ENCODE data around the gene PCDHA9. TPM values are rescaled to one million over a fixed set of nuclear protein-coding genes. Genes with fewer than 3 reads are reported as not detected.
"Not testable (repeated sequence)": the region's sequence is repeated elsewhere in the genome, so short reads cannot be mapped to it uniquely, and the experiment has no call there.

The PCDHA9 gene
- total and polyA plus RNA-seq, 2 donors = not detected

DNA sequence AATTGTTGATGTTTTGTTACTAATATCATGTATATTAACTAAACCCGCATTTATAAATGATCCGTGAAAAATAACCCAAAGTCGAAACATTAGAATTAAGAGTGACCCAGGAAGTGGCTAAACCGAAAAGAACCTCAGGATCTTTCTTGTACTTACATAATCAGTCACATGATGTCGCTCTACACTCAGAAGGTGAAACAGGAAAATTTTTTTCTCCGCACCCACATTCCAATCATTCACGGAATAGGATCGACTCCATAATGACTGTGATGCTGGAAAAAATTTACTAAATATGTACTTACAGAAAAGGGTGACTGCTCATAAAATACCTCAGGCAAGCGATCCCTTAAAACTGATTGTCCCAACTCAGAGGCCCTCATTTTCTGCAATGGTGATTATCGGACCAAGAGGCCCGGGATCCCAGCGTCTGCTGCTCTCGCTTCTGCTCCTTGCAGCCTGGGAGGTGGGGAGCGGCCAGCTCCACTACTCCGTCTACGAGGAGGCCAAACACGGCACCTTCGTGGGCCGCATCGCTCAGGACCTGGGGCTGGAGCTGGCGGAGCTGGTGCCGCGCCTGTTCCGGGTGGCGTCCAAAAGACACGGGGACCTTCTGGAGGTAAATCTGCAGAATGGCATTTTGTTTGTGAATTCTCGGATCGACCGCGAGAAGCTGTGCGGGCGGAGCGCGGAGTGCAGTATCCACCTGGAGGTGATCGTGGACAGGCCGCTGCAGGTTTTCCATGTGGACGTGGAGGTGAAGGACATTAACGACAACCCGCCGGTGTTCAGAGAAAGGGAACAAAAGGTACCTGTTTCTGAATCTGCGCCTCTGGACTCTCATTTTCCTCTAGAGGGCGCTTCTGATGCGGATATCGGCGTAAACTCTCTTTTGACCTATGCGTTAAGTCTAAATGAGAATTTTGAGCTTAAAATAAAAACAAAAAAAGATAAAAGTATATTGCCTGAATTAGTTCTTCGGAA, 27.2 kb downstream of the PCDHA9 start, which contains the start of gene PCDHA12:
PCDHA12 (plus strand) TSS at position 224 of the 981 bp plus-strand sequence; CDS start at position 389, 165 bp downstream.
- no peak within 1 kb of the TSS for H3K4me3 ChIP-seq (ENCODE audit: low read length in 2 of 2)
- DNase-seq (ENCODE audit: low read depth in 6 of 9, low spot score in 9 of 9) = no peak
- no peaks in the 10 kb centered on the region for H3K4me1 ChIP-seq (ENCODE audit: control insufficient read depth in 2 of 2, insufficient read depth in 2 of 2, low read length in 2 of 2)
- no peaks in the 10 kb centered on the region for H3K36me3 ChIP-seq (ENCODE audit: control insufficient read depth in 2 of 2, insufficient read depth in 2 of 2, low read length in 1 of 2)
- 25% methylated on average over 47 of the region's 47 CpGs for WGBS
- H3K9me3 ChIP-seq (ENCODE audit: control insufficient read depth in 2 of 2, insufficient read depth in 1 of 2, low read length in 1 of 2) = peaks cover 12 to 28% of the 10 kb centered on the region in 2 donors
- no peak within 1 kb of the TSS for H3K27ac ChIP-seq (ENCODE audit: low read depth in 1 of 2, low read length in 1 of 2)
- peaks cover 0 to 14% of the 10 kb centered on the region in 2 donors for H3K27me3 ChIP-seq (ENCODE audit: control insufficient read depth in 2 of 2, insufficient read depth in 1 of 2, low read length in 1 of 2)

DNA sequence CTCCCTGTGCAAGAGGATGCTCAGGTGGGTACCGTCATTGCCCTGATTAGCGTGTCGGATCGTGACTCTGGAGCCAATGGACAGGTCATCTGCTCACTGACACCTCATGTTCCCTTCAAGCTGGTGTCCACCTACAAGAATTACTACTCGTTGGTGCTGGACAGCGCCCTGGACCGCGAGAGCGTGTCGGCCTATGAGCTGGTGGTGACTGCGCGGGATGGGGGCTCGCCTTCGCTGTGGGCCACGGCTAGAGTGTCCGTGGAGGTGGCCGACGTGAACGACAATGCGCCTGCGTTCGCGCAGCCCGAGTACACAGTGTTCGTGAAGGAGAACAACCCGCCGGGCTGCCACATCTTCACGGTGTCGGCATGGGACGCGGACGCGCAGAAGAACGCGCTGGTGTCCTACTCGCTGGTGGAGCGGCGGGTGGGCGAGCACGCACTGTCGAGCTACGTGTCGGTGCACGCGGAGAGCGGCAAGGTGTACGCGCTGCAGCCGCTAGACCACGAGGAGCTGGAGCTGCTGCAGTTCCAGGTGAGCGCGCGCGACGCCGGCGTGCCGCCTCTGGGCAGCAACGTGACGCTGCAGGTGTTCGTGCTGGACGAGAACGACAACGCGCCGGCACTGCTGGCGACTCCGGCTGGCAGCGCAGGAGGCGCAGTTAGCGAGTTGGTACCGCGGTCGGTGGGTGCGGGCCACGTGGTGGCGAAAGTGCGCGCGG, 28.5 kb downstream of the PCDHA9 start:
- H3K4me3 ChIP-seq (ENCODE audit: low read length in 2 of 2); H3K36me3 ChIP-seq (ENCODE audit: control insufficient read depth in 2 of 2, insufficient read depth in 2 of 2, low read length in 1 of 2); DNase-seq (ENCODE audit: low read depth in 6 of 9, low spot score in 9 of 9); H3K4me1 ChIP-seq (ENCODE audit: control insufficient read depth in 2 of 2, insufficient read depth in 2 of 2, low read length in 2 of 2); H3K27ac ChIP-seq (ENCODE audit: low read depth in 1 of 2, low read length in 1 of 2): not testable (repeated sequence)
- 58% methylated on average over 80 of the region's 80 CpGs for WGBS
- Histone ChIP-seq H3K9me3 (ENCODE audit: control insufficient read depth in 2 of 2, insufficient read depth in 1 of 2, low read length in 1 of 2) (peaks cover 5 to 18% of the 10 kb centered on the region in 2 donors), H3K27me3 (ENCODE audit: control insufficient read depth in 2 of 2, insufficient read depth in 1 of 2, low read length in 1 of 2) (peaks cover 0 to 11% of the 10 kb centered on the region in 2 donors)

DNA sequence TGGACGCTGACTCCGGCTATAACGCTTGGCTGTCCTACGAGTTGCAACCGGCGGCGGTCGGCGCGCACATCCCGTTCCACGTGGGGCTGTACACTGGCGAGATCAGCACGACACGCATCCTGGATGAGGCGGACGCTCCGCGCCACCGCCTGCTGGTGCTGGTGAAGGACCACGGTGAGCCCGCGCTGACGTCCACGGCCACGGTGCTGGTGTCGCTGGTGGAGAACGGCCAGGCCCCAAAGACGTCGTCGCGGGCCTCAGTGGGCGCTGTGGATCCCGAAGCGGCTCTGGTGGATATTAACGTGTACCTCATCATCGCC, 29.0 kb downstream of the PCDHA9 start:
- H3K4me1 ChIP-seq (ENCODE audit: control insufficient read depth in 2 of 2, insufficient read depth in 2 of 2, low read length in 2 of 2) = no peaks in the 10 kb centered on the region
- no peak overlapping the region for H3K27ac ChIP-seq (ENCODE audit: low read depth in 1 of 2, low read length in 1 of 2)
- no peaks in the 10 kb centered on the region for H3K36me3 ChIP-seq (ENCODE audit: control insufficient read depth in 2 of 2, insufficient read depth in 2 of 2, low read length in 1 of 2)
- 56% methylated on average over 37 of the region's 37 CpGs for WGBS
- DNase-seq (ENCODE audit: low read depth in 6 of 9, low spot score in 9 of 9) = no peak
- H3K27me3 ChIP-seq (ENCODE audit: control insufficient read depth in 2 of 2, insufficient read depth in 1 of 2, low read length in 1 of 2) = peaks cover 0 to 15% of the 10 kb centered on the region in 2 donors
- H3K4me3 ChIP-seq (ENCODE audit: low read length in 2 of 2) = no peak overlapping the region
- peaks cover 5 to 22% of the 10 kb centered on the region in 2 donors for H3K9me3 ChIP-seq (ENCODE audit: control insufficient read depth in 2 of 2, insufficient read depth in 1 of 2, low read length in 1 of 2)

DNA sequence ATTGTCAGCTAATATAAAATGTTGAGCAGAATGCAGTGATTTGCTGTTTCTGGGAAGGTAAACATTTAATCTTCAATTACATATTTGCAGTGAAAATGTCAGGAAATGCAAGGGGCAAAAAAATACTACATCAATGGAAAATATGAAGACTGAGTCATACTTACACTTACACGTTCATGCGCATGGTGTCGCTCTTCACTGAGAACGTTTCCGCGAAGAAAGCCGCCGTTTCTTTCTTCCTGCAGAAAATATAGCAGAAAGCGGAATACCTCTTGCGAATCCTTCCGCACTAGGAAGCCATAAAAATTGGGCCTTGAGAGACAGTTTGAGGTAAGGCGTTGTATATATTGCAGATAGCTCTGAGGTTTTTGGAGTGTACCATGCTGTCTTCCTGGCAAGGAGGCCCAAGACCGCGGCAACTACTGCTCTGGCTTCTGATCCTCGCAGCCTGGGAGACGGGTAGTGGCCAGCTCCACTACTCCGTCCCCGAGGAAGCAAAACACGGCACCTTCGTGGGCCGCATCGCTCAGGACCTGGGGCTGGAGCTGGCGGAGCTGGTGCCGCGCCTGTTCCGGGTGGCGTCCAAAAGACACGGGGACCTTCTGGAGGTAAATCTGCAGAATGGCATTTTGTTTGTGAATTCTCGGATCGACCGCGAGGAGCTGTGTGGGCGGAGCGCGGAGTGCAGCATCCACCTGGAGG, 33.9 kb downstream of the PCDHA9 start, which contains the start of gene PCDHA13:
PCDHA13 (plus strand) TSS at position 236 of the 702 bp plus-strand sequence; CDS start at position 381, 145 bp downstream.
- H3K4me1 ChIP-seq (ENCODE audit: control insufficient read depth in 2 of 2, insufficient read depth in 2 of 2, low read length in 2 of 2) = no peaks in the 10 kb centered on the region
- peaks cover 9 to 30% of the 10 kb centered on the region in 2 donors for H3K9me3 ChIP-seq (ENCODE audit: control insufficient read depth in 2 of 2, insufficient read depth in 1 of 2, low read length in 1 of 2)
- 18% methylated on average over 34 of the region's 35 CpGs for WGBS
- no peaks in the 10 kb centered on the region for H3K36me3 ChIP-seq (ENCODE audit: control insufficient read depth in 2 of 2, insufficient read depth in 2 of 2, low read length in 1 of 2)
- H3K4me3 ChIP-seq (ENCODE audit: low read length in 2 of 2) = no peak within 1 kb of the TSS
- no peak within 1 kb of the TSS for H3K27ac ChIP-seq (ENCODE audit: low read depth in 1 of 2, low read length in 1 of 2)
- DNase-seq (ENCODE audit: low read depth in 6 of 9, low spot score in 9 of 9) = no peak
- peaks cover 0 to 8% of the 10 kb centered on the region in 2 donors for H3K27me3 ChIP-seq (ENCODE audit: control insufficient read depth in 2 of 2, insufficient read depth in 1 of 2, low read length in 1 of 2)

DNA sequence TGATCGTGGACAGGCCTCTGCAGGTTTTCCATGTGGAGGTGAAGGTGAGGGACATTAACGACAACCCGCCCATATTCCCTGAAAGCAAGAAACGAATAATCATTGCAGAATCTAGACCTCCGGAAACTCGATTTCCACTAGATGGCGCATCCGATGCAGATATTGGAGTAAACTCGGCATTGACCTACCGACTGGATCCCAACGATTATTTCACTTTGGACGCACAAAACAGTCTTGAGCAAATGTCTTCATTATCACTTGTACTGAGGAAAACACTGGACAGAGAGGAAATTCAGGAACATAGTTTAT, 34.4 kb downstream of the PCDHA9 start:
- Histone ChIP-seq H3K4me1 (ENCODE audit: control insufficient read depth in 2 of 2, insufficient read depth in 2 of 2, low read length in 2 of 2) (no peaks in the 10 kb centered on the region), H3K36me3 (ENCODE audit: control insufficient read depth in 2 of 2, insufficient read depth in 2 of 2, low read length in 1 of 2) (no peaks in the 10 kb centered on the region), H3K4me3 (ENCODE audit: low read length in 2 of 2) (no peak overlapping the region), H3K27ac (ENCODE audit: low read depth in 1 of 2, low read length in 1 of 2) (no peak overlapping the region), H3K27me3 (ENCODE audit: control insufficient read depth in 2 of 2, insufficient read depth in 1 of 2, low read length in 1 of 2) (peaks cover 0 to 3% of the 10 kb centered on the region in 2 donors), H3K9me3 (ENCODE audit: control insufficient read depth in 2 of 2, insufficient read depth in 1 of 2, low read length in 1 of 2) (peaks cover 7 to 25% of the 10 kb centered on the region in 2 donors)
- no peak for DNase-seq (ENCODE audit: low read depth in 6 of 9, low spot score in 9 of 9)
- WGBS = 23% methylated on average over 12 of the region's 12 CpGs

DNA sequence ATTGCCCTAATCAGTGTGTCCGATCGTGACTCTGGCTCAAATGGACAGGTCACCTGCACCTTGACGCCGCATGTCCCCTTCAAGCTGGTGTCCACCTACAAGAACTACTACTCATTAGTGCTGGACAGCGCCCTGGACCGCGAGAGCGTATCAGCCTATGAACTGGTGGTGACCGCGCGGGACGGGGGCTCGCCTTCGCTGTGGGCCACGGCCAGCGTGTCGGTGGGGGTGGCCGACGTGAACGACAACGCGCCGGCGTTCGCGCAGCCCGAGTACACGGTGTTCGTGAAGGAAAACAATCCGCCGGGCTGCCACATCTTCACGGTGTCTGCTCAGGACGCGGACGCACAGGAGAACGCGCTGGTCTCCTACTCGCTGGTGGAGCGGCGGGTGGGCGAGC, 35.2 kb downstream of the PCDHA9 start:
- 60% methylated on average over 41 of the region's 41 CpGs for WGBS
- Histone ChIP-seq H3K27me3 (ENCODE audit: control insufficient read depth in 2 of 2, insufficient read depth in 1 of 2, low read length in 1 of 2) (peaks cover 0 to 3% of the 10 kb centered on the region in 2 donors), H3K9me3 (ENCODE audit: control insufficient read depth in 2 of 2, insufficient read depth in 1 of 2, low read length in 1 of 2) (peaks cover 7 to 23% of the 10 kb centered on the region in 2 donors), H3K27ac (ENCODE audit: low read depth in 1 of 2, low read length in 1 of 2) (no peak overlapping the region), H3K4me1 (ENCODE audit: control insufficient read depth in 2 of 2, insufficient read depth in 2 of 2, low read length in 2 of 2) (no peaks in the 10 kb centered on the region), H3K36me3 (ENCODE audit: control insufficient read depth in 2 of 2, insufficient read depth in 2 of 2, low read length in 1 of 2) (no peaks in the 10 kb centered on the region), H3K4me3 (ENCODE audit: low read length in 2 of 2) (no peak overlapping the region)
- no peak for DNase-seq (ENCODE audit: low read depth in 6 of 9, low spot score in 9 of 9)

DNA sequence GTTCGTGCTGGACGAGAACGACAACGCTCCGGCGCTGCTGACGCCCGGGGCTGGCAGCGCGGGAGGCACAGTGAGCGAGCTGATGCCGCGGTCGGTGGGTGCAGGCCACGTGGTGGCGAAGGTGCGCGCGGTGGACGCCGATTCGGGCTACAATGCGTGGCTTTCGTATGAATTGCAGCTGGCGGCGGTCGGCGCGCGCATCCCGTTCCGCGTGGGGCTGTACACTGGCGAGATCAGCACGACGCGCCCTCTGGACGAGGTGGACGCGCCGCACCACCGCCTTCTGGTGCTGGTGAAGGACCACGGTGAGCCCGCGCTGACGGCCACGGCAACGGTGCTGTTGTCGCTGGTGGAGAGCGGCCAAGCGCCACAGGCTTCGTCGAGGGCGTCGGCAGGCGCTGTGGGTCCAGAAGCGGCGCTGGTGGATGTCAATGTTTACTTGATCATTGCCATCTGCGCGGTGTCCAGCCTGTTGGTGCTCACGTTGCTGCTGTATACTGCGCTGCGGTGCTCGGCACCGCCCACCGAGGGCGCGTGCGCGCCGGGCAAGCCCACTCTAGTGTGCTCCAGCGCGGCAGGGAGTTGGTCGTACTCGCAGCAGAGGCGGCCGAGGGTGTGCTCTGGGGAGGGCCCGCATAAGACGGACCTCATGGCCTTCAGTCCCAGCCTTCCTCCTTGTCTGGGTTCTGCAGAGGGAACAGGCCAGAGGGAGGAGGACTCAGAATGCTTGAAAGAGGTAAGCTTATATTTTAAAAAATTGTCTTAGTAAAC, 35.9 kb downstream of the PCDHA9 start:
- H3K36me3 ChIP-seq (ENCODE audit: control insufficient read depth in 2 of 2, insufficient read depth in 2 of 2, low read length in 1 of 2) = no peaks in the 10 kb centered on the region
- no peak overlapping the region for H3K27ac ChIP-seq (ENCODE audit: low read depth in 1 of 2, low read length in 1 of 2)
- 55% methylated on average over 79 of the region's 79 CpGs for WGBS
- peaks cover 7 to 23% of the 10 kb centered on the region in 2 donors for H3K9me3 ChIP-seq (ENCODE audit: control insufficient read depth in 2 of 2, insufficient read depth in 1 of 2, low read length in 1 of 2)
- H3K4me1 ChIP-seq (ENCODE audit: control insufficient read depth in 2 of 2, insufficient read depth in 2 of 2, low read length in 2 of 2) = no peaks in the 10 kb centered on the region
- H3K27me3 ChIP-seq (ENCODE audit: control insufficient read depth in 2 of 2, insufficient read depth in 1 of 2, low read length in 1 of 2) = peaks cover 0 to 3% of the 10 kb centered on the region in 2 donors
- DNase-seq (ENCODE audit: low read depth in 6 of 9, low spot score in 9 of 9) = no peak
- H3K4me3 ChIP-seq (ENCODE audit: low read length in 2 of 2) = no peak overlapping the region
